K562 (cell line): ENCODE data around the gene ANKRD13A. TPM values are rescaled to one million over a fixed set of nuclear protein-coding genes. Genes with fewer than 3 reads are reported as not detected.

Experiments
- ASH1L ChIP-seq: fragments of 450-650 bp; IDR thresholded peaks from 2 replicates; pipeline ENCODE4 v1.6.1; 2018; ENCODE audit warnings: borderline replicate concordance, mild to moderate bottlenecking, low read depth; ENCODE audit not compliant: partially characterized antibody
- ATF1 ChIP-seq, 2 experiments: fragments of 450-650 bp in 1 of 2; IDR thresholded peaks; 2 replicates each; pipeline ENCODE4 v1.6.1; 2016; ENCODE audit warnings: missing compliant biosample characterization in 1 of 2, missing genetic modification characterization in 1 of 2
- BRD9 ChIP-seq: fragments of 450-650 bp; IDR thresholded peaks from 2 replicates; pipeline ENCODE4 v1.6.1; 2018; ENCODE audit warnings: low read depth; ENCODE audit not compliant: partially characterized antibody
- CAMTA2 ChIP-seq: fragments of 250-450 bp; sonication (Bioruptor Pico); conservative IDR thresholded peaks from 2 replicates; pipeline ENCODE4 v1.5.1; 2022
- CBX3 ChIP-seq, 2 experiments: IDR thresholded peaks; 1 replicate in 1 of 2; 2 replicates in 1 of 2; pipeline ENCODE4 v1.6.1; 2012; ENCODE audit warnings: inconsistent platforms in 2 of 2, low read length in 2 of 2, borderline replicate concordance in 1 of 2, control low read depth in 1 of 2
- CHD2 ChIP-seq: IDR thresholded peaks from 2 replicates; pipeline ENCODE4 v1.6.1; 2011; ENCODE audit warnings: low read depth, low read length
- DPF2 ChIP-seq: fragments of 450-650 bp; IDR thresholded peaks from 2 replicates; pipeline ENCODE4 v1.6.1; 2016
- ELF1 ChIP-seq: fragments of 200-800 bp; sonication (Bioruptor generic); IDR thresholded peaks from 2 replicates; pipeline ENCODE4 v1.6.1; 2016; ENCODE audit warnings: missing genetic modification characterization, missing compliant biosample characterization
- ETV1 ChIP-seq: fragments of 450-650 bp; conservative IDR thresholded peaks from 2 replicates; pipeline ENCODE4 v1.6.1; 2016; ENCODE audit warnings: missing genetic modification characterization, control low read depth, low read depth, missing compliant biosample characterization
- HDAC8 ChIP-seq: fragments of 450-650 bp; IDR thresholded peaks from 2 replicates; pipeline ENCODE4 v1.6.1; 2016; ENCODE audit warnings: mild to moderate bottlenecking, missing genetic modification characterization, moderate library complexity, missing compliant biosample characterization
- NFYB ChIP-seq: IDR thresholded peaks from 2 replicates; pipeline ENCODE4 v1.6.1; 2011; ENCODE audit warnings: mild to moderate bottlenecking, moderate library complexity; ENCODE audit not compliant: insufficient read length; ENCODE audit errors: extremely low read depth
- NR1H2 ChIP-seq: sonication (generic); formaldehyde crosslinking; IDR thresholded peaks from 2 replicates; pipeline ENCODE4 v1.4.0; 2020; ENCODE audit warnings: mild to moderate bottlenecking, missing genetic modification reagents
- NR4A1 ChIP-seq, 2 experiments: fragments of 250-450 bp in 1 of 2; fragments of 450-650 bp in 1 of 2; sonication (Bioruptor Pico) in 1 of 2; IDR thresholded peaks; 2 replicates each; pipeline versions ENCODE4 v1.4.0 to v1.6.1; 2016 to 2020; ENCODE audit warnings: mild to moderate bottlenecking in 2 of 2, missing compliant biosample characterization in 1 of 2, missing genetic modification characterization in 1 of 2, moderate library complexity in 1 of 2
- POLR2H ChIP-seq: IDR thresholded peaks from 2 replicates; pipeline ENCODE4 v1.6.1; 2016; ENCODE audit warnings: missing genetic modification characterization, low read depth, mild to moderate bottlenecking, control low read depth, missing compliant biosample characterization, moderate library complexity
- PTTG1 ChIP-seq: fragments of 450-650 bp; IDR thresholded peaks from 2 replicates; pipeline ENCODE4 v1.6.1; 2016; ENCODE audit warnings: low read depth, mild to moderate bottlenecking, missing genetic modification characterization, missing compliant biosample characterization
- RBFOX2 ChIP-seq: fragments of 200-400 bp; formaldehyde crosslinking; IDR thresholded peaks from 2 replicates; pipeline ENCODE4 v1.6.1; 2017; ENCODE audit warnings: low read depth, mild to moderate bottlenecking, low read length, moderate library complexity
- RBM25 ChIP-seq: fragments of 200-400 bp; formaldehyde crosslinking; IDR thresholded peaks from 2 replicates; pipeline ENCODE4 v1.6.1; 2018; ENCODE audit warnings: low read length, low read depth, moderate library complexity; ENCODE audit not compliant: severe bottlenecking
- RUNX1 ChIP-seq: sonication (generic); IDR thresholded peaks from 2 replicates; pipeline ENCODE4 v1.6.1; 2016; ENCODE audit warnings: antibody characterized with exemption, low read depth
- SP1 ChIP-seq: sonication (generic); formaldehyde crosslinking; IDR thresholded peaks from 2 replicates; pipeline ENCODE4 v1.8.1; 2022; ENCODE audit warnings: mild to moderate bottlenecking, missing genetic modification reagents
- TAF7 ChIP-seq: fragments of 450-650 bp; IDR thresholded peaks from 2 replicates; pipeline ENCODE4 v1.6.1; 2016; ENCODE audit warnings: missing genetic modification characterization, missing compliant biosample characterization
- TRIM24 ChIP-seq, 2 experiments: fragments of 450-650 bp; IDR thresholded peaks; 2 replicates each; pipeline ENCODE4 v1.6.1; 2016
- ZKSCAN1 ChIP-seq: fragments of 150-350 bp; IDR thresholded peaks from 2 replicates; pipeline ENCODE4 v1.6.1; 2016; ENCODE audit warnings: low read depth, low read length
- ZSCAN32 ChIP-seq: fragments of 450-650 bp; formaldehyde crosslinking; IDR thresholded peaks from 2 replicates; pipeline ENCODE4 v1.4.0; 2020; ENCODE audit warnings: mild to moderate bottlenecking, moderate library complexity
- polyA plus RNA-seq, 8 experiments: library from polyadenylated mRNA; depleted of rRNA in 4 of 8; stranded (reverse) in 5 of 8; unstranded in 3 of 8; fragments of >200 nt; fragmentation: Nextera tagmentation in 2 of 8; fragmentation: Illumina TruSeq in 1 of 8; extraction: Ambion mirVana in 2 of 8; extraction: Trizol in 1 of 8; gene quantifications; 2 replicates each; pipeline versions ENCODE4 v1.2.1 to v1.2.3, GENCODE V29; 2011 to 2014; ENCODE audit warnings: inconsistent platforms in 1 of 8, missing spikeins in 1 of 8
- total RNA-seq, 7 experiments: library from RNA; depleted of rRNA in 6 of 7; stranded (reverse); fragments of >200 nt in 6 of 7; fragmentation: Illumina TruSeq in 2 of 7; extraction: Trizol in 2 of 7; gene quantifications; 2 replicates each; pipeline versions ENCODE4 v1.2.1 to v1.2.3, GENCODE V29; 2011 to 2021; ENCODE audit warnings: low replicate concordance in 1 of 7
- TF ChIP-seq, protein P1 (sequence below): fragments of 150-350 bp; conservative IDR thresholded peaks from 2 replicates; pipeline ENCODE4 v1.6.1; 2014; ENCODE audit warnings: low read length
- TF ChIP-seq, protein P2 (sequence below): fragments of 250-450 bp; sonication (Bioruptor Pico); IDR thresholded peaks from 2 replicates; pipeline ENCODE4 v1.8.0; 2022; ENCODE audit warnings: moderate library complexity, mild to moderate bottlenecking, inconsistent platforms

The ANKRD13A gene
- total and polyA plus RNA-seq, 9 of the 15 experiments (the other 6 are each of a cell fraction or from before 2014, with no cell fraction given): 5.0 to 55.0 (median 41.5) TPM

DNA sequence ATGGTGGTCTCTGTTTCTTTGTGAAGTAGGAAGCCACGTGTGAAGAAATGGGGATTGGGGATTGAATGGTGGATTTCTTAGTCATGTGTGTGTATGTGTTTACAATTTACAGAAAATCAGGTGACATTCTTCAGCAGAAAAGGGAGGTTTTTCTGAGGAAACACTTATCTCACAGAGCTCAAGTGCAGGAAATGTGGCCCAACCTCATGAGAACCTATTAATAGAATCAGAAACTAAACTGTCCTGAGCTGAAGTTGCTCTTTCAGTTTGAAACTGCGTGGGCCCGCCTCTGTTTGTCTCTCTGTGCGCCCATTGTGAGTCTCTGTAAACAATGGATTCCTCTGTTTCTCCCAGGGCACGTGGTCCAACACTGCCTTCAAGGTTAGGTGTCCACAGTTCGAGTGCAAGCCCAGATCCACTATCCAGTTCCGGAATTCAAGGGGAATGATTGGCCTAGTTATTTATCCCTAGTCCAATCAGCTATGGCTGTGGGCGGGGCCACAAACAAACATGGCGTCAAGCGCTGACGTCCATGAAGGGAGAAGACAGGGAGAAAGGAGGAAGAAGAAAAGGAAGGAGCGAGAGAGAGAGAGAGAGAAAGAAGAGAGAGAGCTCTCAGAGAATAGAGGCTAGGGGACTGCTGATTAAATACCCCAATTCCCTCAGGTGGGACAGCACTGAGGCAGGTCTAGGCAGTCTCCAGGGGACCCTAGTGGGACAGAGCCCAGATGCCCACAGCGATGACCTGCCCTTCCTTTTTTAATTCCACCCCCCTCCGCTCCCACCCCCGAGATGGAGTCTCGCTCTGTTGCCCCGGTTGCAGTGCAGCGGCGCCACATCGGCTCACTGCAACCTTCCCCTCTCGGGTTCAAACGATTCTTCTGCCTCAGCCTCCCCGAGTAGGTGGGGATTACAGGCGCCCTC lies 80.5 kb downstream of the ANKRD13A start (continued):
- TF ChIP-seq, protein P1, sequence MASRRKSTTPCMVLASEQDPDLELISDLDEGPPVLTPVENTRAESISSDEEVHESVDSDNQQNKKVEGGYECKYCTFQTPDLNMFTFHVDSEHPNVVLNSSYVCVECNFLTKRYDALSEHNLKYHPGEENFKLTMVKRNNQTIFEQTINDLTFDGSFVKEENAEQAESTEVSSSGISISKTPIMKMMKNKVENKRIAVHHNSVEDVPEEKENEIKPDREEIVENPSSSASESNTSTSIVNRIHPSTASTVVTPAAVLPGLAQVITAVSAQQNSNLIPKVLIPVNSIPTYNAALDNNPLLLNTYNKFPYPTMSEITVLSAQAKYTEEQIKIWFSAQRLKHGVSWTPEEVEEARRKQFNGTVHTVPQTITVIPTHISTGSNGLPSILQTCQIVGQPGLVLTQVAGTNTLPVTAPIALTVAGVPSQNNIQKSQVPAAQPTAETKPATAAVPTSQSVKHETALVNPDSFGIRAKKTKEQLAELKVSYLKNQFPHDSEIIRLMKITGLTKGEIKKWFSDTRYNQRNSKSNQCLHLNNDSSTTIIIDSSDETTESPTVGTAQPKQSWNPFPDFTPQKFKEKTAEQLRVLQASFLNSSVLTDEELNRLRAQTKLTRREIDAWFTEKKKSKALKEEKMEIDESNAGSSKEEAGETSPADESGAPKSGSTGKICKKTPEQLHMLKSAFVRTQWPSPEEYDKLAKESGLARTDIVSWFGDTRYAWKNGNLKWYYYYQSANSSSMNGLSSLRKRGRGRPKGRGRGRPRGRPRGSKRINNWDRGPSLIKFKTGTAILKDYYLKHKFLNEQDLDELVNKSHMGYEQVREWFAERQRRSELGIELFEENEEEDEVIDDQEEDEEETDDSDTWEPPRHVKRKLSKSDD: peak; percentile 100
- TF ChIP-seq NR1H2 (CRISPR knock-in tag) (no peak), NR4A1 (CRISPR knock-in tag; IDR thresholded peaks at IDR 0.05) (0 out of 2 replicates have a peak, but pooled peaks have one; percentile 52), NR4A1 (tag; IDR thresholded peaks at IDR 0.05) (peak; percentile 93), ETV1 (tag) (peak; percentile 56), CAMTA2 (0 out of 2 replicates have a peak, but pooled peaks have one; percentile 53), RUNX1 (no peak), ELF1 (tag) (peak; percentile 82), PTTG1 (tag) (peak; percentile 30), TAF7 (peak; percentile 93), CHD2 (peak; percentile 44; the same call in 1 of the 2 replicates), RBM25 (peak; percentile 60), BRD9 (peak; percentile 50), ZSCAN32 (no peak; the same call in 1 of the 2 replicates), ATF1 (CRISPR knock-in tag; IDR thresholded peaks at IDR 0.05) (no peak), ATF1 (tag; IDR thresholded peaks at IDR 0.05) (peak; percentile 81), POLR2H (tag) (peak; percentile 90), SP1 (CRISPR knock-in tag) (peak; percentile 95), CBX3 (IDR thresholded peaks at IDR 0.05; ENCODE audit: borderline replicate concordance in 1 of 2, low read length in 2 of 2) (peak in 1 of 2 experiments; percentile 91; a peak in 2 of 3 replicates), TRIM24 (IDR thresholded peaks at IDR 0.05) (0 out of 4 replicates have a peak, but pooled peaks of 1 of the 2 experiments have one; percentile 7), RBFOX2 (peak; percentile 66), NFYB (peak; percentile 73), HDAC8 (tag) (peak; percentile 58; the same call in 1 of the 2 replicates), DPF2 (peak; percentile 49; the same call in 1 of the 2 replicates), ASH1L (peak; percentile 49), ZKSCAN1 (no peak)
- TF ChIP-seq, protein P2, sequence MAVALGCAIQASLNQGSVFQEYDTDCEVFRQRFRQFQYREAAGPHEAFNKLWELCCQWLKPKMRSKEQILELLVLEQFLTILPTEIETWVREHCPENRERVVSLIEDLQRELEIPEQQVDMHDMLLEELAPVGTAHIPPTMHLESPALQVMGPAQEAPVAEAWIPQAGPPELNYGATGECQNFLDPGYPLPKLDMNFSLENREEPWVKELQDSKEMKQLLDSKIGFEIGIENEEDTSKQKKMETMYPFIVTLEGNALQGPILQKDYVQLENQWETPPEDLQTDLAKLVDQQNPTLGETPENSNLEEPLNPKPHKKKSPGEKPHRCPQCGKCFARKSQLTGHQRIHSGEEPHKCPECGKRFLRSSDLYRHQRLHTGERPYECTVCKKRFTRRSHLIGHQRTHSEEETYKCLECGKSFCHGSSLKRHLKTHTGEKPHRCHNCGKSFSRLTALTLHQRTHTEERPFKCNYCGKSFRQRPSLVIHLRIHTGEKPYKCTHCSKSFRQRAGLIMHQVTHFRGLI: peak; percentile 65
